SU-DHL-6 (cell line): ENCODE data around the gene ITFG1.

Experiments
- CTCF ChIP-seq: fragments of 200-600 bp; sonication (generic); IDR thresholded peaks from one replicate; pipeline ENCODE4 v1.5.1; 2017; ENCODE audit warnings: antibody characterized with exemption, mild to moderate bottlenecking, low read length, moderate library complexity; ENCODE audit not compliant: insufficient read depth, poor library complexity, severe bottlenecking
- EZH2phosphoT487 ChIP-seq: fragments of 200-600 bp; sonication (generic), shearing (Covaris generic); conservative IDR thresholded peaks from 2 replicates; pipeline ENCODE4 v1.6.1; 2018; ENCODE audit warnings: mild to moderate bottlenecking, antibody characterized with exemption, low read length, moderate library complexity, mixed read lengths

DNA sequence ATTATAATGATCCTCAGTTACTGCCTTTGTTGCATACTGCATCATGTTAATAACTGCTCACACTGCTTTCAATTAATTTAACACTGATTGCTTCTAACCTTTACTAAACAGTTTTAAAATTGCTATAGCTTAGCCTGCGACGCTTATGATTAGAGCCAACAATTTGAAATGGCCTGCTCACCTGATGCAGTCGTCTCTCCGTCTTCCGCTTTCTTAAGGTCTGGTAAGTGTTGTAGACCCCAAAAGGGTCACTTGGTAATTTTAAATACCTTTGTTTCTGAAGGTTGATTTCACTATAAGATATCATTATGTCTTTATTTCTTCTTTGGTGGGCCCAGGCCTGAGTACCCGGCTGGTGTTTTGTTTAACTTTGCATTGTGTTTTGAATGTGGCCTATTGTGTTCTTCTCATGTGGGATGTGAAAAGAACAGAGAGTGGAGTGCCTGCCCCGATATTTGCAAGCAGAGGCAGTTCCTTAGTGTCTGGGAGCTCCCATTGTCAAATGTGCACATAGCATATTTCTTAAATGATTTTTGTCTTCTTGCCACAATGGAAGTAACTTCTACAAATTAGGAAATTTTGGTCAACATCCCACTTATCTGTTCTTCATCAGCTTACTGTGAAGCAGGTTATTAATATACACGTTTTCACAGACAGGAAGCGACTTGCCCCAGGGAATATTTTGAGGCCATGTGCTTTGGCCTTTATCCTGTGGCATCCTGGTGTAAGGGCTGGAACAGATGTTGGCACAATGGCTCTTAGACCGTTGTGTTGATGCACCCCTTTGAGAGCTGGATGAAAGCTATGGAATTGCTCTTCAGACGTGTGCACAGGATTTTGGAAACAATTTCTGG lies 3.1 kb upstream of the ITFG1 start:
- TF ChIP-seq CTCF (no peak), EZH2phosphoT487 (no peak)
